GM21423 (cell line): ENCODE results near the gene E2F6.

ENCODE experiments used
- ATAC-seq: cut with Tn5 transposase; IDR thresholded peaks from one replicate; pipeline ENCODE4 v1.9.1; 2021; ENCODE audit warnings: mild to moderate bottlenecking, moderate library complexity; ENCODE audit not compliant: unreplicated experiment

The E2F6 gene

GRCh38 chr2:11396021-11396420 lies 69.9 kb downstream of the E2F6 start:
- no peak for ATAC-seq

- ATAC-seq = no peak
Measured at GRCh38 chr2:11395389-11395788, 70.6 kb downstream of the E2F6 start.
